Measurements from ENCODE around the gene CDK19.

The CDK19 gene

DNA sequence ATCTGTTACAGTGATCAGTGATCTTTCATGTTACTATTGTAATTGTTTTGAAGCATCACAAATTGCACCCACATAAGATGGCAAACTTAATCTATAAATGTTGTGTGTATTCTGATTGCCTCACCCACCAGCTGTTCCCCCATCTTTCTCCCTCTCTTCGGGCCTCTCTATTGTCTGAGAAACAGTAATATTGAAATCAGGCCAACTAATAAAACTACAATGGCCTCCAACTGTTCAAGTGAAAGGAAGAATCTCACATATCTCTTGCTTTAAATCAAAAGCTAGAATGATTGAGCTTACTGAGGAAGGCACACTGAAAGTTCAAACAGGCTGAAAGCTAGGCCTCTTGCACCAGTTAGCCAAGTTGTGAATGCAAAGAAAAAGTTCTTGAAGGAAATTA lies 141.2 kb downstream of the CDK19 start:
- Histone ChIP-seq H3K27me3 (ENCODE audit: control insufficient read depth in 5 of 5, insufficient read depth in 4 of 5, low read length in 5 of 5) (no peaks in the 10 kb centered on the region), H3K9ac (ENCODE audit: low read length in 5 of 5) (no peak overlapping the region), H3K36me3 (ENCODE audit: control insufficient read depth in 5 of 5, insufficient read depth in 5 of 5, low read length in 5 of 5) (no peaks in the 10 kb centered on the region), H3K4me1 (ENCODE audit: control insufficient read depth in 5 of 5, insufficient read depth in 5 of 5, low read length in 5 of 5) (no peaks in the 10 kb centered on the region), H3K4me3 (ENCODE audit: low read depth in 1 of 5, low read length in 5 of 5) (no peak overlapping the region), H3K9me3 (ENCODE audit: control insufficient read depth in 5 of 5, low read length in 5 of 5) (no peaks in the 10 kb centered on the region), H3K27ac (ENCODE audit: low read depth, low read length) (no peak overlapping the region)

- no peak overlapping the region for H3K27ac ChIP-seq (ENCODE audit: low read depth, low read length)
- H3K4me3 ChIP-seq (ENCODE audit: low read depth in 1 of 5, low read length in 5 of 5), result no peak overlapping the region
- H3K4me1 ChIP-seq (ENCODE audit: control insufficient read depth in 5 of 5, insufficient read depth in 5 of 5, low read length in 5 of 5), result no peaks in the 10 kb centered on the region
- no peaks in the 10 kb centered on the region for H3K9me3 ChIP-seq (ENCODE audit: control insufficient read depth in 5 of 5, low read length in 5 of 5)
- H3K27me3 ChIP-seq (ENCODE audit: control insufficient read depth in 5 of 5, insufficient read depth in 4 of 5, low read length in 5 of 5), result no peaks in the 10 kb centered on the region
- H3K9ac ChIP-seq (ENCODE audit: low read length in 5 of 5), result no peak overlapping the region
- no peaks in the 10 kb centered on the region for H3K36me3 ChIP-seq (ENCODE audit: control insufficient read depth in 5 of 5, insufficient read depth in 5 of 5, low read length in 5 of 5)
These were observed 143.1 kb downstream of the CDK19 start for GRCh38 chr6:110672122-110672521.

DNA sequence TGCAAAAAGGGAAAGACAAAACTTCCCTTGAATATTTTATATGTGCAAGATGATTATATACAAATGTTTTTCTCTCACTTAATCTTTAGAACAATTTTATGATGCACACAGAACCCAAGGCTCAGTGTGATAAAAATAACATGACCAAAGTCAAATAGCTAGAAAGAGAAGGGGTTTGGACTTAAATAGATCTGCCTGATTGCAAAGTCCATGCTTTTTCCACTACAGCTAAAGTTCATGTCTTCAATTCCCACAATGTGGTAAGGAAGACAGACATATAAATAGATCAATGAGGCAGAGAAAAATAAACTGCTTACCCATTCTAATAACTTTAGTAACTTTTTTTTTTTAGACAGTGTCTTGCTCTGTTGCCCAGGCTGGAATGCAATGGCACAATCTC lies 143.8 kb downstream of the CDK19 start:
- Histone ChIP-seq H3K4me3 (ENCODE audit: low read depth in 1 of 5, low read length in 5 of 5) (no peak overlapping the region), H3K36me3 (ENCODE audit: control insufficient read depth in 5 of 5, insufficient read depth in 5 of 5, low read length in 5 of 5) (no peaks in the 10 kb centered on the region), H3K4me1 (ENCODE audit: control insufficient read depth in 5 of 5, insufficient read depth in 5 of 5, low read length in 5 of 5) (no peaks in the 10 kb centered on the region), H3K27ac (ENCODE audit: low read depth, low read length) (no peak overlapping the region), H3K27me3 (ENCODE audit: control insufficient read depth in 5 of 5, insufficient read depth in 4 of 5, low read length in 5 of 5) (no peaks in the 10 kb centered on the region), H3K9me3 (ENCODE audit: control insufficient read depth in 5 of 5, low read length in 5 of 5) (no peaks in the 10 kb centered on the region), H3K9ac (ENCODE audit: low read length in 5 of 5) (no peak overlapping the region)

- H3K27ac ChIP-seq (ENCODE audit: low read depth, low read length), result no peak overlapping the region
These were observed 149.7 kb downstream of the CDK19 start for GRCh38 chr6:110665600-110665999.

GRCh38 chr6:110664933-110665332 lies 150.3 kb downstream of the CDK19 start:
- no peak overlapping the region for H3K9ac ChIP-seq (ENCODE audit: low read length in 5 of 5)
- H3K4me1 ChIP-seq (ENCODE audit: control insufficient read depth in 5 of 5, insufficient read depth in 5 of 5, low read length in 5 of 5), result peaks cover 0 to 3% (median 0%) of the 10 kb centered on the region in 5 donors
- no peak overlapping the region for H3K4me3 ChIP-seq (ENCODE audit: low read depth in 1 of 5, low read length in 5 of 5)
- peaks cover 0 to 2% (median 0%) of the 10 kb centered on the region in 5 donors for H3K9me3 ChIP-seq (ENCODE audit: control insufficient read depth in 5 of 5, low read length in 5 of 5)
- peaks cover 0 to 6% (median 3%) of the 10 kb centered on the region in 5 donors for H3K36me3 ChIP-seq (ENCODE audit: control insufficient read depth in 5 of 5, insufficient read depth in 5 of 5, low read length in 5 of 5)
- no peaks in the 10 kb centered on the region for H3K27me3 ChIP-seq (ENCODE audit: control insufficient read depth in 5 of 5, insufficient read depth in 4 of 5, low read length in 5 of 5)
- H3K27ac ChIP-seq (ENCODE audit: low read depth, low read length), result no peak overlapping the region

More at GRCh38 chr6:110665600-110665999, 149.7 kb downstream of the CDK19 start:
- Histone ChIP-seq H3K4me1 (ENCODE audit: control insufficient read depth in 5 of 5, insufficient read depth in 5 of 5, low read length in 5 of 5) (peaks cover 0 to 3% (median 0%) of the 10 kb centered on the region in 5 donors), H3K36me3 (ENCODE audit: control insufficient read depth in 5 of 5, insufficient read depth in 5 of 5, low read length in 5 of 5) (no peaks in the 10 kb centered on the region), H3K27me3 (ENCODE audit: control insufficient read depth in 5 of 5, insufficient read depth in 4 of 5, low read length in 5 of 5) (no peaks in the 10 kb centered on the region), H3K9ac (ENCODE audit: low read length in 5 of 5) (no peak overlapping the region), H3K9me3 (ENCODE audit: control insufficient read depth in 5 of 5, low read length in 5 of 5) (peaks cover 0 to 1% (median 0%) of the 10 kb centered on the region in 5 donors), H3K4me3 (ENCODE audit: low read depth in 1 of 5, low read length in 5 of 5) (no peak overlapping the region)

DNA sequence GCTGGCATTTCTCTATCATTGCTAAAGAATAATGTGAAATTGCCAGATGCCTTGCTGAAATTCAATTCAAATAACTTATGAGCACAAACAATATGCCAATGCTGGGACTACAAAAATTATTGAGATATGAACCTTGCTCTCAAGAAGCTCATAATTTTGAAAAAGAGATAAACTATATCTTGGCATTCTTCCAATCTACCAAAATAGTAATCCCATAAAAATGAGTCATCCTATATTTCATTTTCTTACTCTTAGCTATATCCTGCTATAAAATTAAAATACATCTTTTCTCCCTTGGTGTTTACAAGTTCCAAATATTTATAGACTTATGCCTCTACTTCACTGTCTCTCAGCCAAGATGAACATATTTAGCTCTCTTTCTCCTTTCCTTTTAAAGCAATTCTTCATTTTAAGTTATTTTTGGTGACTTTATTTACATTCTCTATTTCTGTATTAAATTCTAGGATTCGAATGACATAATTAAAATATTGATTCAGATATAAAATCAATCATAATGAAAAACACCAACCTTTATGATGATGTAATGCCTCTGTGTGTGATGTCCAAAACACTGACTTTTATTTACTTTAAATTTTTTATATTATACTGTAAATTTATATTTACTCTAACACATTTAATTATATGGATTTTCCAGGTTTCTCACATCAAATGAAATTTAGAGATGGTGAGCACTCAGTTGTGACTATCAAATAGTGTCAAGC lies 152.6 kb downstream of the CDK19 start:
- Histone ChIP-seq H3K9me3 (ENCODE audit: control insufficient read depth in 5 of 5, low read length in 5 of 5) (peaks cover 0 to 2% (median 0%) of the 10 kb centered on the region in 5 donors), H3K4me1 (ENCODE audit: control insufficient read depth in 5 of 5, insufficient read depth in 5 of 5, low read length in 5 of 5) (peaks cover 0 to 3% (median 0%) of the 10 kb centered on the region in 5 donors), H3K27me3 (ENCODE audit: control insufficient read depth in 5 of 5, insufficient read depth in 4 of 5, low read length in 5 of 5) (no peaks in the 10 kb centered on the region), H3K36me3 (ENCODE audit: control insufficient read depth in 5 of 5, insufficient read depth in 5 of 5, low read length in 5 of 5) (peaks cover 0 to 6% (median 3%) of the 10 kb centered on the region in 5 donors), H3K9ac (ENCODE audit: low read length in 5 of 5) (no peak overlapping the region), H3K4me3 (ENCODE audit: low read depth in 1 of 5, low read length in 5 of 5) (no peak overlapping the region), H3K27ac (ENCODE audit: low read depth, low read length) (no peak overlapping the region)

DNA sequence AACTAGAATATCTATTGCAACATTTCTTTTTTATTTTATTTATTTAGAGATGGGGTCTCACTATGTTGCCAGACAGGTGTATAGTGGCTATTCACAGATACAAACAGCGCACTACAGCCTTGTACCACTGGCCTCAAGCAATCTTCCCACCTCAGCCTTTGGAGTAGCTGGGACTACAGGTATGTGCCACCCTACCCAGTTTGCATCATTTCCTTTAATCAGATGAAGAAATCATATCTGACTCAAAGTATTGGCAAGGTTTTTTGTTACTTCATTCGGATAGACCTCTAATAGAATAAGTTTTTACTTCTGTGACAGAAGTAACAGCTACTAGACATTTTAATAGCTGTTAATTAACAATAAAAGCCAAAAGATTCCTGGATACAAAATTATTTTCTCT lies 153.9 kb downstream of the CDK19 start:
- Histone ChIP-seq H3K4me1 (ENCODE audit: control insufficient read depth in 5 of 5, insufficient read depth in 5 of 5, low read length in 5 of 5) (peaks cover 0 to 3% (median 0%) of the 10 kb centered on the region in 5 donors), H3K9ac (ENCODE audit: low read length in 5 of 5) (no peak overlapping the region), H3K27me3 (ENCODE audit: control insufficient read depth in 5 of 5, insufficient read depth in 4 of 5, low read length in 5 of 5) (no peaks in the 10 kb centered on the region), H3K4me3 (ENCODE audit: low read depth in 1 of 5, low read length in 5 of 5) (no peak overlapping the region), H3K9me3 (ENCODE audit: control insufficient read depth in 5 of 5, low read length in 5 of 5) (peaks cover 0 to 2% (median 0%) of the 10 kb centered on the region in 5 donors), H3K36me3 (ENCODE audit: control insufficient read depth in 5 of 5, insufficient read depth in 5 of 5, low read length in 5 of 5) (peaks cover 0 to 6% (median 3%) of the 10 kb centered on the region in 5 donors), H3K27ac (ENCODE audit: low read depth, low read length) (no peak overlapping the region)

DNA sequence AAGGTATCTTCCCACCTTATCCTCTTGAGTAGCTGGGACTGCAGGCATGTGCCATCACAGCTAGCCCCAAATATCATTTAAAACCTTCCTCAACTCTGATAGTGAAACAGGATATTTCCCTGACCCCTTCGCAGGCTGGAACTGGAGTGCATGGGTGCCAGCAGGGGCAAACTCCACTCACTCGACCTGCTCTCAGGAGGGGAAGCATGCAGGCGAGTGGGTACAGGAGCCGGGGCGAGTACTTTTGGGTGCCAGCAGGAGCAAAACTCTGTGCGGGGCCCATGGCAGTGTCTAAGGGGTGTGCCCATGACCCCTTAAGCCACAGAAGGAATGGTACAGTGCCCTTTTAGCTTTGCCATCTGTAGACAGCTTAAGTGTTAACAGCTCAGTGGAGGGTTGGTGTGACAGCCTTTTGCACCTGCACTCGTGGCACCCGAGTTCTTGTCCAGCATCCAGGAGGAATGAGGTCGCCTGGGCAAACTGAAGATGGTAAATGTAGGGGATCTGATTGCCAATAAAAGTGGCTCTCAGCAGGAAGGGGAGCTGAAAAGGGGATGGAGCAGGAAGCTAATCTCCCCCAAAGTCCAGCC lies 155.1 kb downstream of the CDK19 start:
- H3K4me3 ChIP-seq (ENCODE audit: low read depth in 1 of 5, low read length in 5 of 5), result no peak overlapping the region
- H3K27ac ChIP-seq (ENCODE audit: low read depth, low read length), result no peak overlapping the region
- peaks cover 0 to 2% (median 0%) of the 10 kb centered on the region in 5 donors for H3K9me3 ChIP-seq (ENCODE audit: control insufficient read depth in 5 of 5, low read length in 5 of 5)
- no peaks in the 10 kb centered on the region for H3K27me3 ChIP-seq (ENCODE audit: control insufficient read depth in 5 of 5, insufficient read depth in 4 of 5, low read length in 5 of 5)
- H3K9ac ChIP-seq (ENCODE audit: low read length in 5 of 5), result no peak overlapping the region
- H3K36me3 ChIP-seq (ENCODE audit: control insufficient read depth in 5 of 5, insufficient read depth in 5 of 5, low read length in 5 of 5), result peaks cover 0 to 6% (median 3%) of the 10 kb centered on the region in 5 donors
- H3K4me1 ChIP-seq (ENCODE audit: control insufficient read depth in 5 of 5, insufficient read depth in 5 of 5, low read length in 5 of 5), result peaks cover 0 to 2% (median 0%) of the 10 kb centered on the region in 5 donors

DNA sequence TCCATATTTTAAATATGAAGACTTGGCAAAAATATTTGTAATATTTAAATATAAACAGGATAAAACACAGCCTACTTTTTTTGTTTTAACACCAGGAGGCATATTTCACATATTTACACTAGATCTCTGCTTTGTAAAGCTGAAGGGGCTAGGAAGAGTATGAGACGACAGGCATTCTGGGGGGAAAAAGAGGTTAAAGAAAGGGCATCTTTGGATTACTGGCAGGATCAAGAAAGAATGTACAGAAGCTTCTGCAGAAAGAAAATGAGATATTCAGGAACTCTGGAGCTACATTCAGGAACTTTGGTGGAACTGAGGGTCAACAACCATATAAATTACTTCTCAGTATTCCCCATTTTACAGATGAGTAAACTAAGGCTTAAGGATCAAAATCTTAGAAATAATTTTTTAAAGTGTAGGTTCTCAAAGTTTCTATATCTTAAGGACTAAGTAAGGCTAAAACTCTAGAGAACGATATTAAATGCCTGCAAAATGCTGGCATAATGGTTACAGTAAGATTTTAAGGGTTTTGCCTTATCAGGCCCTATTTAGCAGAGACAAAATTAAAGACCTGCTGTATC lies 156.5 kb downstream of the CDK19 start:
- Histone ChIP-seq H3K36me3 (ENCODE audit: control insufficient read depth in 5 of 5, insufficient read depth in 5 of 5, low read length in 5 of 5) (peaks cover 0 to 6% (median 3%) of the 10 kb centered on the region in 5 donors), H3K27me3 (ENCODE audit: control insufficient read depth in 5 of 5, insufficient read depth in 4 of 5, low read length in 5 of 5) (no peaks in the 10 kb centered on the region), H3K4me3 (ENCODE audit: low read depth in 1 of 5, low read length in 5 of 5) (no peak overlapping the region), H3K9ac (ENCODE audit: low read length in 5 of 5) (no peak overlapping the region), H3K9me3 (ENCODE audit: control insufficient read depth in 5 of 5, low read length in 5 of 5) (peaks cover 0 to 2% (median 0%) of the 10 kb centered on the region in 5 donors), H3K27ac (ENCODE audit: low read depth, low read length) (no peak overlapping the region), H3K4me1 (ENCODE audit: control insufficient read depth in 5 of 5, insufficient read depth in 5 of 5, low read length in 5 of 5) (no peaks in the 10 kb centered on the region)

- H3K4me3 ChIP-seq (ENCODE audit: low read depth in 1 of 5, low read length in 5 of 5), result no peak overlapping the region
- peaks cover 0 to 3% (median 0%) of the 10 kb centered on the region in 5 donors for H3K4me1 ChIP-seq (ENCODE audit: control insufficient read depth in 5 of 5, insufficient read depth in 5 of 5, low read length in 5 of 5)
- H3K27ac ChIP-seq (ENCODE audit: low read depth, low read length), result no peak overlapping the region
- H3K36me3 ChIP-seq (ENCODE audit: control insufficient read depth in 5 of 5, insufficient read depth in 5 of 5, low read length in 5 of 5), result peaks cover 0 to 6% (median 3%) of the 10 kb centered on the region in 5 donors
- H3K9ac ChIP-seq (ENCODE audit: low read length in 5 of 5), result no peak overlapping the region
- H3K27me3 ChIP-seq (ENCODE audit: control insufficient read depth in 5 of 5, insufficient read depth in 4 of 5, low read length in 5 of 5), result no peaks in the 10 kb centered on the region
- H3K9me3 ChIP-seq (ENCODE audit: control insufficient read depth in 5 of 5, low read length in 5 of 5), result peaks cover 0 to 2% (median 0%) of the 10 kb centered on the region in 5 donors
These were observed 158.8 kb downstream of the CDK19 start for GRCh38 chr6:110656492-110656891.
